NCI-H1417 (cell line): ENCODE results near the gene SLC26A1.

ENCODE experiments used
- DNase-seq, 3 experiments: peaks; one replicate each; lab custom pipeline; 2025; lab: John Stamatoyannopoulos, UW

SLC26A1 gene

GRCh38 chr4:1013225-1014073, 20.2 kb upstream of the SLC26A1 start:
- no peak for DNase-seq

GRCh38 chr4:1012034-1012739, 19.0 kb upstream of the SLC26A1 start:
- DNase-seq, result peak in 2 of 3 experiments; percentile 46 to 57

GRCh38 chr4:1011666-1012033, 18.4 kb upstream of the SLC26A1 start:
- no peak for DNase-seq

- peak in 1 of 3 experiments; percentile 79 for DNase-seq
Observed at GRCh38 chr4:1011022-1011665, 17.9 kb upstream of the SLC26A1 start, which contains the start of gene FGFRL1. TSS of gene FGFRL1 (plus strand) at chr4:1011626. CDS start at chr4:1012486, 860 bp downstream.

- DNase-seq, result peak; percentile 50 to 80 (median 79)
Observed at GRCh38 chr4:1010395-1011021, 17.3 kb upstream of the SLC26A1 start.

GRCh38 chr4:1009542-1010394, 16.6 kb upstream of the SLC26A1 start:
- DNase-seq, result peak; percentile 53 to 64 (median 56)

- DNase-seq, result peak in 2 of 3 experiments; percentile 31 to 50
Observed at GRCh38 chr4:1008840-1009541, 15.8 kb upstream of the SLC26A1 start.

- no peak for DNase-seq
Observed at GRCh38 chr4:1006856-1007255, 13.7 kb upstream of the SLC26A1 start.

GRCh38 chr4:1004557-1005485, 11.6 kb upstream of the SLC26A1 start:
- no peak for DNase-seq

GRCh38 chr4:1004071-1004418, 10.8 kb upstream of the SLC26A1 start:
- no peak for DNase-seq

- no peak for DNase-seq
Observed at GRCh38 chr4:1003271-1004070, 10.3 kb upstream of the SLC26A1 start.

GRCh38 chr4:1002631-1003251, 9.5 kb upstream of the SLC26A1 start:
- no peak for DNase-seq

GRCh38 chr4:1002131-1002630, 9.0 kb upstream of the SLC26A1 start:
- no peak for DNase-seq

GRCh38 chr4:1001561-1002130, 8.4 kb upstream of the SLC26A1 start:
- no peak for DNase-seq

- no peak for DNase-seq
Observed at GRCh38 chr4:1000686-1001260, 7.6 kb upstream of the SLC26A1 start.

- DNase-seq, result no peak
Observed at GRCh38 chr4:999882-1000425, 6.8 kb upstream of the SLC26A1 start.
